Lung (tissue), 16 donors: Measurements from ENCODE around the gene AOX1. TPM values are rescaled to one million over a fixed set of nuclear protein-coding genes. Genes with fewer than 3 reads are reported as not detected.
A peak's percentile ranks its signal among the peaks of the same experiment; 100 is the strongest.
"Not testable (repeated sequence)": the region's sequence is repeated elsewhere in the genome, so short reads cannot be mapped to it uniquely, and the experiment has no call there.

ENCODE experiments used
- ATAC-seq: fragments of 200-7000 bp; cut with Tn5 transposase; one replicate; pipeline ENCODE4 v1.9.1; 2020; ENCODE audit warnings: moderate number of reproducible peaks; ENCODE audit not compliant: insufficient read depth, low FRiP score
- DNase-seq, 3 donors: peaks; one replicate each; pipeline ENCODE4 v3.0.0-alpha.2; 2013 to 2017
- H3K27ac ChIP-seq, 2 donors: one replicate each; pipeline ENCODE4 v1.5.1; 2013; ENCODE audit warnings: mild to moderate bottlenecking in 2 of 2, moderate library complexity in 2 of 2, control low read depth in 1 of 2, inconsistent platforms in 1 of 2, low read depth in 1 of 2, low read length in 1 of 2
- H3K27me3 ChIP-seq, 3 donors: one replicate each; pipeline ENCODE4 v1.5.1; 2013; ENCODE audit warnings: low read length in 2 of 3; ENCODE audit not compliant: control insufficient read depth in 3 of 3, insufficient read depth in 3 of 3
- H3K36me3 ChIP-seq, 4 donors: one replicate each; pipeline ENCODE4 v1.5.1; 2013; ENCODE audit warnings: low read length in 4 of 4, mild to moderate bottlenecking in 1 of 4, moderate library complexity in 1 of 4; ENCODE audit not compliant: control insufficient read depth in 4 of 4, insufficient read depth in 4 of 4
- H3K4me1 ChIP-seq, 5 donors: one replicate each; pipeline ENCODE4 v1.5.1; 2013; ENCODE audit warnings: low read length in 5 of 5, mild to moderate bottlenecking in 2 of 5, moderate library complexity in 1 of 5; ENCODE audit not compliant: control insufficient read depth in 5 of 5, insufficient read depth in 5 of 5
- H3K4me3 ChIP-seq: one replicate; pipeline ENCODE4 v1.5.1; 2013; ENCODE audit warnings: mild to moderate bottlenecking, control low read depth, moderate library complexity
- H3K9ac ChIP-seq, 2 donors: one replicate each; pipeline ENCODE4 v1.5.1; 2013; ENCODE audit warnings: low read length in 2 of 2, control low read depth in 1 of 2; ENCODE audit not compliant: insufficient read depth in 1 of 2
- H3K9me3 ChIP-seq, 4 donors: one replicate each; pipeline ENCODE4 v1.5.1; 2013; ENCODE audit warnings: low read length in 3 of 4, mild to moderate bottlenecking in 1 of 4, moderate library complexity in 1 of 4; ENCODE audit not compliant: control insufficient read depth in 4 of 4, insufficient read depth in 3 of 4
- CTCF ChIP-seq: IDR thresholded peaks from 2 replicates; pipeline ENCODE4 v1.5.1; 2012; ENCODE audit warnings: mild to moderate bottlenecking; ENCODE audit errors: control extremely low read depth, extremely low read depth
- WGBS, 2 donors: extraction: QIAGEN DNeasy Blood & Tissue Kit; methylation state at CpG; one replicate each; pipeline ENCODE4 v1.1.7; 2013; 5-methylcytosine and 5-hydroxymethylcytosine counted together
- long read RNA-seq, 5 donors: transcript quantifications; one replicate each; lab custom pipeline, GENCODE V29; 2026
- polyA plus RNA-seq, 2 donors: library from polyadenylated mRNA; stranded (reverse); fragments of 200-250 nt; gene quantifications; one replicate each; pipeline ENCODE4 v1.2.1, GENCODE V29; 2013
- total RNA-seq, 2 donors: library from RNA; depleted of rRNA in 1 of 2; stranded (reverse); fragments of >200 nt in 1 of 2; gene quantifications; one replicate each; pipeline ENCODE4 v1.2.1, GENCODE V29; 2014 to 2021
- donor health status: control.
- donor health status: control.
- donor health status: Bipolar disorder and iron deficiency.
- donor health status: healthy.
- donor health status: DM: yes; HTN: yes; CAD: no.

The AOX1 gene
- total RNA-seq (10 to 100 TPM; 10.1 to 48.5 TPM), polyA plus RNA-seq (10 to 100 TPM in 1 of 2 donors, 1 to 10 TPM in 1; 8.0 to 11.1 TPM)
- long read RNA-seq, donor 1, full-length matches to known transcripts = 1 of 1 reads
- long read RNA-seq, donor 1, partial matches to known transcripts = 0 of 1 reads
- long read RNA-seq, donor 1, other reads (novel, unspliced or antisense) = 0 of 1 reads
- long read RNA-seq, donor 2 = 0 reads
- long read RNA-seq, donor 3, full-length matches to known transcripts = 1 of 1 reads
- long read RNA-seq, donor 3, partial matches to known transcripts = 0 of 1 reads
- long read RNA-seq, donor 3, other reads (novel, unspliced or antisense) = 0 of 1 reads
- long read RNA-seq, donor 4 = 0 reads
- long read RNA-seq, donor 5, full-length matches to known transcripts = 1 of 1 reads
- long read RNA-seq, donor 5, partial matches to known transcripts = 0 of 1 reads
- long read RNA-seq, donor 5, other reads (novel, unspliced or antisense) = 0 of 1 reads

GRCh38 chr2:200585730-200586643, at the start of gene AOX1:
Gene AOX1 (plus strand): TSS chr2:200586014. CDS start chr2:200586109, 95 bp downstream.
- peak within 1 kb of the TSS in 1 of 2 donors; percentile 54 for H3K27ac ChIP-seq
- peak; percentile 82 to 89 (median 88) for DNase-seq

GRCh38 chr2:200538139-200538538, 47.7 kb upstream of the AOX1 start:
- no peak for ATAC-seq
- Histone ChIP-seq H3K36me3 (peaks cover 0 to 13% (median 5%) of the 10 kb centered on the region in 4 donors), H3K9ac (no peak overlapping the region), H3K4me3 (no peak overlapping the region), H3K4me1 (no peaks in the 10 kb centered on the region), H3K27me3 (no peaks in the 10 kb centered on the region), H3K27ac (no peak overlapping the region), H3K9me3 (peaks cover 0 to 2% (median 0%) of the 10 kb centered on the region in 4 donors)
- no peak for DNase-seq
- 89 to 90% methylated on average over 1 of the region's 1 CpG for WGBS, 2 donors
- TF ChIP-seq CTCF = no peak

More at GRCh38 chr2:200585730-200586643, at the start of gene AOX1:
- Histone ChIP-seq H3K27me3 (no peaks in the 10 kb centered on the region), H3K9ac (peak within 1 kb of the TSS in 1 of 2 donors; percentile 72), H3K4me3 (peak within 1 kb of the TSS; percentile 43), H3K9me3 (no peaks in the 10 kb centered on the region), H3K36me3 (no peaks in the 10 kb centered on the region), H3K4me1 (peaks cover 0 to 8% (median 4%) of the 10 kb centered on the region in 5 donors)
- TF ChIP-seq CTCF = no peak
- WGBS, 2 donors = 5 to 6% methylated on average over 62 of the region's 62 CpGs
- peak; percentile 70 for ATAC-seq

- peaks cover 0 to 2% (median 0%) of the 10 kb centered on the region in 4 donors for H3K9me3 ChIP-seq
- no peak overlapping the region for H3K27ac ChIP-seq
- H3K4me1 ChIP-seq = no peaks in the 10 kb centered on the region
- H3K4me3 ChIP-seq = no peak overlapping the region
- no peak overlapping the region for H3K9ac ChIP-seq
- DNase-seq (no peak), ATAC-seq (no peak)
- H3K27me3 ChIP-seq = no peaks in the 10 kb centered on the region
- peaks cover 0 to 16% (median 4%) of the 10 kb centered on the region in 4 donors for H3K36me3 ChIP-seq
- TF ChIP-seq CTCF = no peak
Observed at GRCh38 chr2:200540793-200541192, 45.0 kb upstream of the AOX1 start.

- H3K9ac ChIP-seq, H3K9me3 ChIP-seq, H3K27me3 ChIP-seq, H3K4me1 ChIP-seq, H3K4me3 ChIP-seq, DNase-seq, H3K27ac ChIP-seq, H3K36me3 ChIP-seq, ATAC-seq: not testable (repeated sequence)
- 92 to 98% methylated on average over 12 of the region's 12 CpGs for WGBS, 2 donors
Observed at GRCh38 chr2:200566596-200566995, 19.2 kb upstream of the AOX1 start.
